HepG2 (cell line): ENCODE results near the gene ALDOA. TPM values are rescaled to one million over a fixed set of nuclear protein-coding genes. Genes with fewer than 3 reads are reported as not detected.
A peak's percentile ranks its signal among the peaks of the same experiment; 100 is the strongest.

ENCODE experiments used
- ATAC-seq: fragments of 200-7000 bp; cut with Tn5 transposase; 3 replicates; pipeline ENCODE4 v1.9.1; 2020; ENCODE audit warnings: mild to moderate bottlenecking, moderate library complexity
- BruUV-seq: library from RNA; stranded (reverse); fragments of 400-500 nt; replicated peaks from 2 replicates; lab custom pipeline; 2021; lab: Mats Ljungman, UMichigan
- CTCF ChIA-PET: fragments of 300-600 bp; formaldehyde crosslinking; extraction: SDS; loops from one replicate; lab custom pipeline; 2021; ENCODE audit warnings: low total read pairs, inconsistent platforms, low intra/inter-chr PET ratio; lab: Yijun Ruan, JAX
- POLR2A ChIA-PET: fragments of 350-600 bp; sonication (Branson Sonifier 250); formaldehyde crosslinking; loops from one replicate; lab custom pipeline; 2020; ENCODE audit warnings: antibody characterized with exemption, inconsistent platforms; lab: Yijun Ruan, JAX
- DNase-seq: peaks from one replicate; pipeline ENCODE4 v3.0.0-alpha.2; 2015; ENCODE audit warnings: low spot score
- FAIRE-seq: peaks from 3 replicates; lab custom pipeline; 2011; peaks lifted over from hg19 to GRCh38; lab: Jason Lieb, UNC
- H2AFZ ChIP-seq: one replicate; pipeline ENCODE4 v1.6.1; 2011; ENCODE audit warnings: low read length, inconsistent platforms
- H3K27ac ChIP-seq: fragments of 300-600 bp; 3 replicates; pipeline ENCODE4 v1.8.0; 2011; ENCODE audit warnings: mixed run types, mild to moderate bottlenecking, mixed read lengths, low read length, inconsistent platforms; ENCODE audit not compliant: insufficient read depth; ENCODE audit errors: extremely low read length
- H3K27me3 ChIP-seq, 2 experiments: fragments of 200-600 bp in 1 of 2; 2 replicates in 1 of 2; 3 replicates in 1 of 2; pipeline versions ENCODE4 v1.6.0 to v1.8.0; 2011; ENCODE audit warnings: low read length in 2 of 2, mild to moderate bottlenecking in 2 of 2, moderate library complexity in 2 of 2, inconsistent platforms in 1 of 2; ENCODE audit not compliant: insufficient read depth in 2 of 2, control insufficient read depth in 1 of 2
- H3K36me3 ChIP-seq, 2 experiments: fragments of 200-600 bp in 1 of 2; replicated peaks in 1 of 2; 2 replicates in 1 of 2; 3 replicates in 1 of 2; pipeline versions ENCODE4 v1.5.1 to v1.8.0; 2011; ENCODE audit warnings: low read length in 2 of 2, inconsistent platforms in 1 of 2; ENCODE audit not compliant: insufficient read depth in 2 of 2, control insufficient read depth in 1 of 2
- H3K4me1 ChIP-seq: 2 replicates; pipeline ENCODE4 v1.5.1; 2012; ENCODE audit warnings: low read length, inconsistent platforms; ENCODE audit not compliant: insufficient read depth
- H3K4me2 ChIP-seq: 2 replicates; pipeline ENCODE4 v1.6.0; 2011; ENCODE audit warnings: low read depth, low read length, inconsistent platforms
- H3K4me3 ChIP-seq, 3 experiments: fragments of 200-600 bp in 1 of 3; sonication (generic), shearing (Covaris generic) in 1 of 3; replicated peaks in 1 of 3; 2 replicates each; pipeline ENCODE4 v1.5.1; 2011 to 2016; ENCODE audit warnings: low read length in 3 of 3, inconsistent platforms in 2 of 3, low read depth in 2 of 3, mild to moderate bottlenecking in 2 of 3, control low read depth in 1 of 3, mixed read lengths in 1 of 3; ENCODE audit not compliant: insufficient read depth in 1 of 3
- H3K79me2 ChIP-seq: one replicate; pipeline ENCODE4 v1.6.1; 2011; ENCODE audit warnings: low read length, inconsistent platforms; ENCODE audit not compliant: insufficient read depth
- H3K9ac ChIP-seq: 2 replicates; pipeline ENCODE4 v1.6.0; 2011; ENCODE audit warnings: mild to moderate bottlenecking, low read depth, low read length, inconsistent platforms; ENCODE audit not compliant: insufficient read depth
- H3K9me3 ChIP-seq: 2 replicates; pipeline ENCODE4 v1.5.1; 2012; ENCODE audit warnings: mild to moderate bottlenecking, low read length
- H4K20me1 ChIP-seq: 2 replicates; pipeline ENCODE4 v1.6.0; 2011; ENCODE audit warnings: inconsistent platforms, mild to moderate bottlenecking, low read length, moderate library complexity; ENCODE audit not compliant: insufficient read depth
- CBX1 ChIP-seq: IDR thresholded peaks from one replicate; pipeline ENCODE4 v1.6.1; 2016; ENCODE audit warnings: antibody characterized with exemption, low read depth
- HCFC1 ChIP-seq: fragments of 150-350 bp; IDR thresholded peaks from 2 replicates; pipeline ENCODE4 v1.6.1; 2014; ENCODE audit warnings: low read depth, low read length
- HOXA7 ChIP-seq: sonication (generic); formaldehyde crosslinking; IDR thresholded peaks from 2 replicates; pipeline ENCODE4 v1.8.1; 2022; ENCODE audit warnings: mild to moderate bottlenecking, missing genetic modification reagents, moderate library complexity
- MBD4 ChIP-seq: IDR thresholded peaks from 2 replicates; pipeline ENCODE4 v1.6.1; 2012; ENCODE audit warnings: low read length, inconsistent platforms, borderline replicate concordance
- MED1 ChIP-seq: sonication (generic); formaldehyde crosslinking; IDR thresholded peaks from 2 replicates; pipeline ENCODE4 v1.4.0; 2020; ENCODE audit warnings: missing genetic modification reagents
- RORA ChIP-seq: sonication (generic); formaldehyde crosslinking; IDR thresholded peaks from 2 replicates; pipeline ENCODE4 v1.5.0; 2020; ENCODE audit warnings: mild to moderate bottlenecking, missing genetic modification reagents, moderate library complexity
- SMAD9 ChIP-seq: sonication (generic); formaldehyde crosslinking; IDR thresholded peaks from 2 replicates; pipeline ENCODE4 v1.5.1; 2020; ENCODE audit warnings: mild to moderate bottlenecking, missing genetic modification reagents
- TRAFD1 ChIP-seq: sonication (generic); formaldehyde crosslinking; IDR thresholded peaks from 2 replicates; pipeline ENCODE4 v1.5.1; 2020; ENCODE audit warnings: missing genetic modification reagents, mild to moderate bottlenecking, borderline replicate concordance
- ZBTB1 ChIP-seq: sonication (generic); formaldehyde crosslinking; IDR thresholded peaks from 2 replicates; pipeline ENCODE4 v1.4.0; 2020; ENCODE audit warnings: missing genetic modification reagents, borderline replicate concordance
- ZNF616 ChIP-seq: sonication (generic); formaldehyde crosslinking; IDR thresholded peaks from 2 replicates; pipeline ENCODE4 v1.5.0; 2020; ENCODE audit warnings: low read depth, mild to moderate bottlenecking, missing genetic modification reagents
- ZNF770 ChIP-seq: sonication (generic); formaldehyde crosslinking; IDR thresholded peaks from 2 replicates; pipeline ENCODE4 v1.5.0; 2020; ENCODE audit warnings: mild to moderate bottlenecking, missing genetic modification reagents
- ZNF788 ChIP-seq: sonication (generic); formaldehyde crosslinking; IDR thresholded peaks from 2 replicates; pipeline ENCODE4 v1.5.0; 2020; ENCODE audit warnings: mild to moderate bottlenecking, missing genetic modification reagents, borderline replicate concordance
- ZSCAN5A ChIP-seq: sonication (generic); formaldehyde crosslinking; IDR thresholded peaks from 2 replicates; pipeline ENCODE4 v1.8.0; 2022; ENCODE audit warnings: mild to moderate bottlenecking, missing genetic modification reagents, borderline replicate concordance
- WGBS: methylation state at CpG from one replicate; pipeline ENCODE4 v1.1.6; 2017; ENCODE audit warnings: low lambda C conversion rate; 5-methylcytosine and 5-hydroxymethylcytosine counted together
- in situ Hi-C: cut with HindIII; loops from 2 replicates; pipeline ENCODE4 v1.10.0; 2017; ENCODE audit warnings: low pct_unique_long_range_greater_than_20kb; ENCODE audit not compliant: extremely low pct_ligation_motif_present
- intact Hi-C: fragments of 100-400 bp; cut with micrococcal nuclease; formaldehyde crosslinking; loops from one replicate; pipeline ENCODE4 v1.10.0; 2022; ENCODE audit not compliant: unreplicated experiment
- polyA plus RNA-seq, 8 experiments: library from polyadenylated mRNA; depleted of rRNA in 3 of 8; stranded (reverse) in 7 of 8; unstranded in 1 of 8; fragments of >200 nt; fragmentation: Illumina TruSeq in 4 of 8; extraction: Trizol in 4 of 8; gene quantifications; 2 replicates each; pipeline versions ENCODE4 v1.2.1 to v1.2.3, GENCODE V29; 2011 to 2016; ENCODE audit warnings: low read depth in 4 of 8, missing spikeins in 1 of 8, mixed read lengths in 1 of 8; ENCODE audit not compliant: insufficient read depth in 1 of 8
- total RNA-seq, 5 experiments: library from RNA; depleted of rRNA; stranded (reverse); fragments of >200 nt; fragmentation: Illumina TruSeq; extraction: Trizol; gene quantifications; 2 replicates each; pipeline ENCODE4 v1.2.3, GENCODE V29; 2016; ENCODE audit warnings: low read depth in 1 of 5

ALDOA gene
- total and polyA plus RNA-seq, 2 of the 13 experiments (the other 11 are each of a cell fraction or from before 2014, with no cell fraction given), result 925 to 1,884 TPM

- H3K27me3 ChIP-seq, result no peaks in the 10 kb centered on the region
- no peak for FAIRE-seq
- H3K9ac ChIP-seq, result no peak overlapping the region
- H4K20me1 ChIP-seq, result no peaks in the 10 kb centered on the region
- no peak for DNase-seq
- H3K9me3 ChIP-seq, result no peaks in the 10 kb centered on the region
- H3K4me2 ChIP-seq, result no peak overlapping the region
- intact Hi-C loops, result no loop called here
- CTCF ChIA-PET, result no interaction called here
- TF ChIP-seq RORA (no peak), ZNF616 (no peak), ZNF788 (CRISPR knock-in tag) (no peak), SMAD9 (CRISPR knock-in tag) (no peak), HOXA7 (CRISPR knock-in tag) (no peak), ZBTB1 (no peak), MBD4 (no peak), MED1 (no peak)
- in situ Hi-C loops, result no loop called here
- H3K4me1 ChIP-seq, result peaks cover 38% of the 10 kb centered on the region
- 92% methylated on average over 13 of the region's 15 CpGs for WGBS
- ATAC-seq, result no peak
- no peak overlapping the region for H2AFZ ChIP-seq
- POLR2A ChIA-PET, result no interaction called here
- no peaks in the 10 kb centered on the region for H3K79me2 ChIP-seq
- no peak overlapping the region for H3K4me3 ChIP-seq
- H3K36me3 ChIP-seq, result peaks cover 0 to 9% of the 10 kb centered on the region in 2 experiments; a peak in 1 of 5 replicates
- no peak overlapping the region for H3K27ac ChIP-seq
- no TSS peak for BruUV-seq
Observed at GRCh38 chr16:30108059-30108850, 42.7 kb downstream of the ALDOA start.

- no peak for ATAC-seq
- in situ Hi-C loops, result no loop called here
- Histone ChIP-seq H3K36me3 (peaks cover 0 to 9% of the 10 kb centered on the region in 2 experiments; a peak in 1 of 5 replicates), H3K4me3 (no peak overlapping the region), H2AFZ (no peak overlapping the region), H3K79me2 (no peaks in the 10 kb centered on the region), H3K9me3 (no peaks in the 10 kb centered on the region), H3K27me3 (no peaks in the 10 kb centered on the region), H3K4me2 (no peak overlapping the region), H3K4me1 (peaks cover 37% of the 10 kb centered on the region), H3K27ac (no peak overlapping the region), H4K20me1 (no peaks in the 10 kb centered on the region), H3K9ac (no peak overlapping the region)
- DNase-seq, result no peak
- no peak for FAIRE-seq
- ChIA-PET POLR2A (interaction anchor here (0.7 to 1.3 kb wide), 2 partner anchors 15 to 19 kb away, joined by 3 to 4 read pairs; partner anchors contain the start of genes TBX6 and YPEL3), CTCF (interaction anchor here (1.4 kb wide), 1 partner anchor 19 kb away, joined by 4 read pairs; the partner anchor contains the start of gene TBX6)
- no TSS peak for BruUV-seq
- 90% methylated on average over 7 of the region's 7 CpGs for WGBS
- intact Hi-C loops, result no loop called here
- TF ChIP-seq HCFC1 (no peak), TRAFD1 (no peak), ZNF770 (CRISPR knock-in tag) (peak; percentile 59; the same call in 1 of the 2 replicates), ZSCAN5A (CRISPR knock-in tag) (no peak), CBX1 (no peak)
Observed at GRCh38 chr16:30110661-30111060, 45.1 kb downstream of the ALDOA start.
